Neural crest cell (in vitro differentiated cells): ENCODE data around the gene PTPRM. TPM values are rescaled to one million over a fixed set of nuclear protein-coding genes. Genes with fewer than 3 reads are reported as not detected.

Experiments used
- DNase-seq: peaks from one replicate; pipeline ENCODE4 v3.0.0; 2021; ENCODE audit warnings: low read depth, mixed read lengths, low spot score
- H3K27ac Mint-ChIP-seq: one replicate; pipeline ENCODE4 v1.8.0; 2021; ENCODE audit warnings: mild to moderate bottlenecking, mixed read lengths; ENCODE audit not compliant: unreplicated experiment
- H3K27me3 Mint-ChIP-seq: 2 replicates; pipeline ENCODE4 v1.8.0; 2021; ENCODE audit warnings: low read depth, mild to moderate bottlenecking, mixed read lengths
- H3K36me3 Mint-ChIP-seq: 2 replicates; pipeline ENCODE4 v1.8.0; 2021; ENCODE audit warnings: low read depth, mild to moderate bottlenecking, mixed read lengths
- H3K4me1 Mint-ChIP-seq: 2 replicates; pipeline ENCODE4 v1.8.0; 2021; ENCODE audit warnings: mixed read lengths
- H3K4me3 Mint-ChIP-seq: one replicate; pipeline ENCODE4 v1.8.0; 2021; ENCODE audit warnings: mild to moderate bottlenecking, mixed read lengths
- H3K9me3 Mint-ChIP-seq: 2 replicates; pipeline ENCODE4 v1.8.0; 2021; ENCODE audit warnings: mixed read lengths
- CTCF ChIP-seq: fragments of 200-600 bp; sonication (generic); conservative IDR thresholded peaks from 2 replicates; pipeline ENCODE4 v1.5.0; 2021; ENCODE audit warnings: antibody characterized with exemption, mild to moderate bottlenecking
- total RNA-seq: library from RNA; stranded (reverse); gene quantifications from 2 replicates; pipeline ENCODE4 v1.2.1, GENCODE V29; 2021

Gene PTPRM
- total RNA-seq, 1 donor from 2014 or later, result 7.7 TPM

- Mint-ChIP-seq H3K27ac (no peak overlapping the region), H3K9me3 (no peaks in the 10 kb centered on the region), H3K4me1 (peaks cover 33% of the 10 kb centered on the region), H3K4me3 (no peak overlapping the region), H3K27me3 (no peaks in the 10 kb centered on the region), H3K36me3 (no peaks in the 10 kb centered on the region)
- DNase-seq, result no peak
- no peak for TF ChIP-seq CTCF
Measured at GRCh38 chr18:8264861-8265411, 697.8 kb downstream of the PTPRM start.

- no peak overlapping the region for H3K4me3 Mint-ChIP-seq
- H3K27me3 Mint-ChIP-seq, result no peaks in the 10 kb centered on the region
- H3K4me1 Mint-ChIP-seq, result no peaks in the 10 kb centered on the region
- no peak overlapping the region for H3K27ac Mint-ChIP-seq
- no peaks in the 10 kb centered on the region for H3K9me3 Mint-ChIP-seq
- TF ChIP-seq CTCF, result no peak
- no peak for DNase-seq
- peaks cover 2% of the 10 kb centered on the region for H3K36me3 Mint-ChIP-seq
Measured at GRCh38 chr18:8272254-8272653, 705.1 kb downstream of the PTPRM start.

- Mint-ChIP-seq H3K4me3 (no peak overlapping the region), H3K27me3 (no peaks in the 10 kb centered on the region), H3K36me3 (peaks cover 2% of the 10 kb centered on the region), H3K4me1 (no peaks in the 10 kb centered on the region), H3K9me3 (no peaks in the 10 kb centered on the region), H3K27ac (no peak overlapping the region)
- no peak for TF ChIP-seq CTCF
- no peak for DNase-seq
Measured at GRCh38 chr18:8274370-8274769, 707.3 kb downstream of the PTPRM start.

- no peaks in the 10 kb centered on the region for H3K36me3 Mint-ChIP-seq
- no peaks in the 10 kb centered on the region for H3K27me3 Mint-ChIP-seq
- H3K9me3 Mint-ChIP-seq, result no peaks in the 10 kb centered on the region
- no peak for TF ChIP-seq CTCF
- DNase-seq, result no peak
- no peaks in the 10 kb centered on the region for H3K4me1 Mint-ChIP-seq
- H3K27ac Mint-ChIP-seq, result no peak overlapping the region
- H3K4me3 Mint-ChIP-seq, result no peak overlapping the region
Measured at GRCh38 chr18:8276406-8276805, 709.3 kb downstream of the PTPRM start.

- Mint-ChIP-seq H3K27me3 (no peaks in the 10 kb centered on the region), H3K36me3 (no peaks in the 10 kb centered on the region), H3K9me3 (no peaks in the 10 kb centered on the region), H3K4me1 (no peaks in the 10 kb centered on the region), H3K4me3 (no peak overlapping the region), H3K27ac (no peak overlapping the region)
- no peak for TF ChIP-seq CTCF
- no peak for DNase-seq
Measured at GRCh38 chr18:8277270-8277669, 710.2 kb downstream of the PTPRM start.
